HUES48 (cell line): ENCODE measurements around the gene PCDHGA1.

ENCODE experiments used
- H3K27ac ChIP-seq: one replicate; pipeline ENCODE4 v1.7.0; 2013; ENCODE audit warnings: low read depth, low read length, inconsistent platforms
- H3K27me3 ChIP-seq: 2 replicates; pipeline ENCODE4 v1.6.1; 2013; ENCODE audit warnings: mild to moderate bottlenecking, low read length; ENCODE audit not compliant: control insufficient read depth, insufficient read depth
- H3K36me3 ChIP-seq: 2 replicates; pipeline ENCODE4 v1.6.1; 2013; ENCODE audit warnings: low read length; ENCODE audit not compliant: control insufficient read depth, insufficient read depth
- H3K4me1 ChIP-seq: 2 replicates; pipeline ENCODE4 v1.6.1; 2013; ENCODE audit warnings: mild to moderate bottlenecking, low read length; ENCODE audit not compliant: control insufficient read depth, insufficient read depth
- H3K4me3 ChIP-seq: 2 replicates; pipeline ENCODE4 v1.5.1; 2013; ENCODE audit warnings: mild to moderate bottlenecking, low read depth, low read length
- H3K9ac ChIP-seq: 2 replicates; pipeline ENCODE4 v1.6.1; 2013; ENCODE audit warnings: mild to moderate bottlenecking, low read depth, low read length, moderate library complexity
- H3K9me3 ChIP-seq: 2 replicates; pipeline ENCODE4 v1.6.1; 2013; ENCODE audit warnings: low read length; ENCODE audit not compliant: control insufficient read depth, insufficient read depth

PCDHGA1 gene

GRCh38 chr5:141512911-141513626, 182.8 kb downstream of the PCDHGA1 start:
- Histone ChIP-seq H3K4me3 (peak overlapping the region; percentile 78), H3K27ac (peak overlapping the region; percentile 93)

GRCh38 chr5:141513627-141514329, 183.5 kb downstream of the PCDHGA1 start:
- Histone ChIP-seq H3K4me3 (peak overlapping the region; percentile 78), H3K27me3 (peaks cover 4% of the 10 kb centered on the region), H3K9ac (peak overlapping the region; percentile 49), H3K4me1 (peaks cover 24% of the 10 kb centered on the region), H3K36me3 (peaks cover 20% of the 10 kb centered on the region), H3K9me3 (no peaks in the 10 kb centered on the region), H3K27ac (peak overlapping the region; percentile 93)

More at GRCh38 chr5:141512911-141513626, 182.8 kb downstream of the PCDHGA1 start:
- Histone ChIP-seq H3K27me3 (peaks cover 4% of the 10 kb centered on the region), H3K9me3 (no peaks in the 10 kb centered on the region), H3K4me1 (peaks cover 30% of the 10 kb centered on the region), H3K9ac (peak overlapping the region; percentile 49; the same call in 1 of the 2 replicates), H3K36me3 (peaks cover 17% of the 10 kb centered on the region)

- H3K27ac ChIP-seq: peak overlapping the region; percentile 93
- no peaks in the 10 kb centered on the region for H3K9me3 ChIP-seq
- H3K27me3 ChIP-seq: peaks cover 4% of the 10 kb centered on the region
- peaks cover 19% of the 10 kb centered on the region for H3K4me1 ChIP-seq
- H3K36me3 ChIP-seq: peaks cover 28% of the 10 kb centered on the region
- H3K9ac ChIP-seq: peak overlapping the region; percentile 49; the same call in 1 of the 2 replicates
- peak overlapping the region; percentile 78 for H3K4me3 ChIP-seq
Measured at GRCh38 chr5:141514330-141515133, 184.2 kb downstream of the PCDHGA1 start.

- Histone ChIP-seq H3K27ac (peak overlapping the region; percentile 93), H3K36me3 (peaks cover 34% of the 10 kb centered on the region), H3K4me1 (peaks cover 19% of the 10 kb centered on the region), H3K9ac (no peak overlapping the region), H3K9me3 (no peaks in the 10 kb centered on the region), H3K27me3 (peaks cover 4% of the 10 kb centered on the region), H3K4me3 (no peak overlapping the region)
Measured at GRCh38 chr5:141515141-141515540, 184.8 kb downstream of the PCDHGA1 start.

GRCh38 chr5:141515946-141516671, 185.8 kb downstream of the PCDHGA1 start:
- Histone ChIP-seq H3K4me1 (peaks cover 19% of the 10 kb centered on the region), H3K4me3 (no peak overlapping the region), H3K27me3 (peaks cover 4% of the 10 kb centered on the region), H3K9ac (no peak overlapping the region), H3K27ac (no peak overlapping the region), H3K36me3 (peaks cover 39% of the 10 kb centered on the region), H3K9me3 (no peaks in the 10 kb centered on the region)

- peaks cover 44% of the 10 kb centered on the region for H3K36me3 ChIP-seq
Measured at GRCh38 chr5:141516672-141517025, 186.3 kb downstream of the PCDHGA1 start.

GRCh38 chr5:141517312-141517711, 187.0 kb downstream of the PCDHGA1 start:
- H3K27ac ChIP-seq: no peak overlapping the region
- peaks cover 4% of the 10 kb centered on the region for H3K27me3 ChIP-seq
- H3K4me1 ChIP-seq: peaks cover 19% of the 10 kb centered on the region
- peaks cover 51% of the 10 kb centered on the region for H3K36me3 ChIP-seq
- no peak overlapping the region for H3K4me3 ChIP-seq
- no peaks in the 10 kb centered on the region for H3K9me3 ChIP-seq
- no peak overlapping the region for H3K9ac ChIP-seq

More at GRCh38 chr5:141516672-141517025, 186.3 kb downstream of the PCDHGA1 start:
- Histone ChIP-seq H3K9ac (no peak overlapping the region), H3K4me1 (peaks cover 19% of the 10 kb centered on the region), H3K27ac (no peak overlapping the region), H3K4me3 (no peak overlapping the region), H3K27me3 (peaks cover 4% of the 10 kb centered on the region), H3K9me3 (no peaks in the 10 kb centered on the region)

GRCh38 chr5:141517880-141518617, 187.7 kb downstream of the PCDHGA1 start:
- Histone ChIP-seq H3K4me3 (no peak overlapping the region), H3K36me3 (peaks cover 58% of the 10 kb centered on the region), H3K27me3 (peaks cover 1% of the 10 kb centered on the region), H3K9me3 (no peaks in the 10 kb centered on the region), H3K27ac (no peak overlapping the region), H3K4me1 (peaks cover 19% of the 10 kb centered on the region), H3K9ac (no peak overlapping the region)

- Histone ChIP-seq H3K27me3 (no peaks in the 10 kb centered on the region), H3K36me3 (peaks cover 64% of the 10 kb centered on the region), H3K9me3 (no peaks in the 10 kb centered on the region), H3K4me3 (no peak overlapping the region), H3K4me1 (peaks cover 19% of the 10 kb centered on the region), H3K9ac (no peak overlapping the region), H3K27ac (no peak overlapping the region)
Measured at GRCh38 chr5:141518618-141519015, 188.3 kb downstream of the PCDHGA1 start.
